Mesenchymal stem cell (in vitro differentiated cells and primary cell): ENCODE data around the gene CPD.

Experiments used
- DNase-seq: peaks from one replicate; pipeline ENCODE4 v3.0.0-alpha.2; 2013
- H2AFZ ChIP-seq: one replicate; pipeline ENCODE4 v1.6.1; 2013; ENCODE audit warnings: low read depth, mild to moderate bottlenecking, control low read depth, inconsistent platforms, low read length, moderate library complexity
- H2AK5ac ChIP-seq: 2 replicates; pipeline ENCODE4 v1.6.1; 2013; ENCODE audit warnings: low read length, moderate library complexity, mild to moderate bottlenecking, inconsistent platforms; ENCODE audit not compliant: severe bottlenecking
- H2BK120ac ChIP-seq: one replicate; pipeline ENCODE4 v1.6.1; 2013; ENCODE audit warnings: low read depth, mild to moderate bottlenecking, inconsistent platforms, low read length, moderate library complexity
- H2BK12ac ChIP-seq, 2 experiments: one replicate each; pipeline ENCODE4 v1.6.1; 2013; ENCODE audit warnings: inconsistent platforms in 2 of 2, low read length in 2 of 2, mild to moderate bottlenecking in 2 of 2, moderate library complexity in 2 of 2, control low read depth in 1 of 2
- H2BK15ac ChIP-seq: one replicate; pipeline ENCODE4 v1.6.1; 2013; ENCODE audit warnings: mild to moderate bottlenecking, low read depth, inconsistent platforms; ENCODE audit not compliant: poor library complexity, severe bottlenecking
- H2BK5ac ChIP-seq: 2 replicates; pipeline ENCODE4 v1.6.1; 2013; ENCODE audit warnings: low read depth, mild to moderate bottlenecking, low read length, control low read depth, inconsistent platforms; ENCODE audit not compliant: poor library complexity, severe bottlenecking
- H3K14ac ChIP-seq, 2 experiments: one replicate each; pipeline ENCODE4 v1.6.1; 2013; ENCODE audit warnings: inconsistent platforms in 2 of 2, low read length in 2 of 2, control low read depth in 1 of 2, mild to moderate bottlenecking in 1 of 2, moderate library complexity in 1 of 2
- H3K18ac ChIP-seq, 2 experiments: one replicate each; pipeline ENCODE4 v1.6.1; 2013; ENCODE audit warnings: inconsistent platforms in 2 of 2, low read length in 2 of 2, control low read depth in 1 of 2, low read depth in 1 of 2, mild to moderate bottlenecking in 1 of 2
- H3K23ac ChIP-seq, 2 experiments: one replicate each; pipeline ENCODE4 v1.6.1; 2013; ENCODE audit warnings: inconsistent platforms in 2 of 2, low read length in 2 of 2, mild to moderate bottlenecking in 2 of 2, moderate library complexity in 2 of 2, control low read depth in 1 of 2
- H3K27ac ChIP-seq: 2 replicates; pipeline ENCODE4 v1.5.1; 2013; ENCODE audit warnings: mild to moderate bottlenecking, moderate library complexity, low read length, control low read depth, inconsistent platforms; ENCODE audit not compliant: poor library complexity, severe bottlenecking
- H3K27me3 ChIP-seq, 2 experiments: 2 replicates each; pipeline versions ENCODE4 v1.6.1 to v1.7.0; 2013; ENCODE audit warnings: low read length in 2 of 2, mild to moderate bottlenecking in 2 of 2, moderate library complexity in 2 of 2, control low read depth in 1 of 2, inconsistent platforms in 1 of 2; ENCODE audit not compliant: control insufficient read depth in 1 of 2, insufficient read depth in 1 of 2
- H3K36me3 ChIP-seq, 2 experiments: 2 replicates each; pipeline versions ENCODE4 v1.6.1 to v1.7.0; 2013; ENCODE audit warnings: low read length in 2 of 2, control low read depth in 1 of 2, inconsistent platforms in 1 of 2, low read depth in 1 of 2, mild to moderate bottlenecking in 1 of 2; ENCODE audit not compliant: insufficient read depth in 2 of 2, control insufficient read depth in 1 of 2
- H3K4ac ChIP-seq, 2 experiments: one replicate each; pipeline ENCODE4 v1.6.1; 2013; ENCODE audit warnings: inconsistent platforms in 2 of 2, low read length in 2 of 2, mild to moderate bottlenecking in 2 of 2, moderate library complexity in 2 of 2, control low read depth in 1 of 2, low read depth in 1 of 2
- H3K4me1 ChIP-seq: 2 replicates; pipeline ENCODE4 v1.6.1; 2013; ENCODE audit warnings: low read depth, low read length, control low read depth; ENCODE audit not compliant: control insufficient read depth, insufficient read depth
- H3K4me2 ChIP-seq: 2 replicates; pipeline ENCODE4 v1.6.1; 2013; ENCODE audit warnings: low read length, mild to moderate bottlenecking, inconsistent platforms; ENCODE audit not compliant: poor library complexity, severe bottlenecking
- H3K4me3 ChIP-seq, 2 experiments: 2 replicates each; pipeline versions ENCODE4 v1.5.1 to v1.7.0; 2013; ENCODE audit warnings: low read length in 2 of 2, mild to moderate bottlenecking in 2 of 2, control low read depth in 1 of 2, low read depth in 1 of 2; ENCODE audit not compliant: insufficient read depth in 1 of 2
- H3K79me1 ChIP-seq: replicated peaks from 2 replicates; pipeline ENCODE4 v1.6.1; 2013; ENCODE audit warnings: mild to moderate bottlenecking, control low read depth, low read length, inconsistent platforms; ENCODE audit not compliant: poor library complexity, severe bottlenecking
- H3K9ac ChIP-seq: 2 replicates; pipeline ENCODE4 v1.7.0; 2013; ENCODE audit warnings: mild to moderate bottlenecking, low read length, moderate library complexity
- H3K9me3 ChIP-seq: 2 replicates; pipeline ENCODE4 v1.7.0; 2013; ENCODE audit warnings: mild to moderate bottlenecking, low read length; ENCODE audit not compliant: control insufficient read depth
- H4K8ac ChIP-seq: one replicate; pipeline ENCODE4 v1.6.1; 2013; ENCODE audit warnings: inconsistent platforms, mild to moderate bottlenecking, low read length, moderate library complexity
- H4K91ac ChIP-seq: one replicate; pipeline ENCODE4 v1.6.1; 2013; ENCODE audit warnings: mild to moderate bottlenecking, low read length, inconsistent platforms
- WGBS: methylation state at CpG from one replicate; pipeline ENCODE4 v1.1.7; 2013; ENCODE audit warnings: mixed read lengths; 5-methylcytosine and 5-hydroxymethylcytosine counted together

Gene CPD

GRCh38 chr17:30361766-30362279, 16.9 kb upstream of the CPD start:
- Histone ChIP-seq H3K4me3 (no peak overlapping the region), H3K27ac (no peak overlapping the region), H2BK5ac (no peak overlapping the region), H2BK15ac (no peak overlapping the region), H3K18ac (no peak overlapping the region), H4K8ac (no peak overlapping the region), H2BK12ac (no peak overlapping the region), H3K27me3 (no peaks in the 10 kb centered on the region), H2AK5ac (no peak overlapping the region), H3K4ac (no peak overlapping the region), H4K91ac (no peak overlapping the region), H2AFZ (no peak overlapping the region), H3K23ac (no peak overlapping the region), H3K9ac (no peak overlapping the region), H3K4me2 (no peak overlapping the region), H3K4me1 (no peaks in the 10 kb centered on the region), H2BK120ac (no peak overlapping the region), H3K9me3 (peaks cover 4% of the 10 kb centered on the region), H3K36me3 (no peaks in the 10 kb centered on the region), H3K79me1 (no peaks in the 10 kb centered on the region), H3K14ac (no peak overlapping the region)
- 90% methylated on average over 3 of the region's 4 CpGs for WGBS
- no peak for DNase-seq

GRCh38 chr17:30363715-30364202, 15.0 kb upstream of the CPD start:
- 82% methylated on average over 1 of the region's 1 CpG for WGBS
- Histone ChIP-seq H3K4me1 (no peaks in the 10 kb centered on the region), H3K18ac (no peak overlapping the region)

GRCh38 chr17:30366536-30366935, 12.2 kb upstream of the CPD start:
- H3K4me2 ChIP-seq = no peak overlapping the region
- H2BK5ac ChIP-seq = no peak overlapping the region
- no peak overlapping the region for H2BK15ac ChIP-seq
- no peak overlapping the region for H3K23ac ChIP-seq
- H4K8ac ChIP-seq = no peak overlapping the region
- no peak overlapping the region for H3K18ac ChIP-seq
- no peak overlapping the region for H2BK12ac ChIP-seq
- H4K91ac ChIP-seq = no peak overlapping the region
- peaks cover 4% of the 10 kb centered on the region for H3K9me3 ChIP-seq
- no peak overlapping the region for H2AFZ ChIP-seq
- no peak overlapping the region for H3K9ac ChIP-seq
- DNase-seq = no peak
- no peak overlapping the region for H3K4ac ChIP-seq
- no peak overlapping the region for H3K27ac ChIP-seq
- no peak overlapping the region for H3K14ac ChIP-seq
- no peak overlapping the region for H2BK120ac ChIP-seq
- H3K79me1 ChIP-seq = no peaks in the 10 kb centered on the region
- 89% methylated on average over 2 of the region's 3 CpGs for WGBS
- no peak overlapping the region for H2AK5ac ChIP-seq
- no peaks in the 10 kb centered on the region for H3K36me3 ChIP-seq
- no peaks in the 10 kb centered on the region for H3K27me3 ChIP-seq
- H3K4me1 ChIP-seq = no peaks in the 10 kb centered on the region
- no peak overlapping the region for H3K4me3 ChIP-seq

More at GRCh38 chr17:30363715-30364202, 15.0 kb upstream of the CPD start:
- Histone ChIP-seq H3K27ac (no peak overlapping the region), H3K9ac (no peak overlapping the region), H3K14ac (no peak overlapping the region), H3K4me3 (no peak overlapping the region), H2BK12ac (no peak overlapping the region), H3K79me1 (no peaks in the 10 kb centered on the region), H3K23ac (no peak overlapping the region), H2BK120ac (no peak overlapping the region), H4K91ac (no peak overlapping the region), H4K8ac (no peak overlapping the region), H3K9me3 (peaks cover 4% of the 10 kb centered on the region), H2AK5ac (no peak overlapping the region), H2AFZ (no peak overlapping the region), H2BK15ac (no peak overlapping the region), H3K27me3 (no peaks in the 10 kb centered on the region), H2BK5ac (no peak overlapping the region), H3K4ac (no peak overlapping the region), H3K36me3 (no peaks in the 10 kb centered on the region), H3K4me2 (no peak overlapping the region)
- DNase-seq = peak; percentile 61

GRCh38 chr17:30368912-30369720, 9.6 kb upstream of the CPD start:
- WGBS = 83% methylated on average over 12 of the region's 13 CpGs
- Histone ChIP-seq H3K4me1 (no peaks in the 10 kb centered on the region), H2BK5ac (no peak overlapping the region), H3K9me3 (no peaks in the 10 kb centered on the region), H2BK15ac (no peak overlapping the region), H2AK5ac (no peak overlapping the region), H3K27ac (no peak overlapping the region), H3K9ac (no peak overlapping the region), H3K79me1 (no peaks in the 10 kb centered on the region), H4K8ac (no peak overlapping the region), H2BK120ac (no peak overlapping the region), H2BK12ac (no peak overlapping the region), H3K36me3 (no peaks in the 10 kb centered on the region), H3K4me2 (no peak overlapping the region), H2AFZ (no peak overlapping the region), H3K4me3 (no peak overlapping the region), H3K4ac (no peak overlapping the region), H3K18ac (no peak overlapping the region), H3K14ac (no peak overlapping the region), H3K23ac (no peak overlapping the region), H4K91ac (no peak overlapping the region), H3K27me3 (no peaks in the 10 kb centered on the region)
- DNase-seq = no peak
